GM18870 (cell line): ENCODE data around the gene PCDHB2.
"Not testable (repeated sequence)": the region's sequence is repeated elsewhere in the genome, so short reads cannot be mapped to it uniquely, and the experiment has no call there.

ENCODE experiments used
- ATAC-seq: cut with Tn5 transposase; IDR thresholded peaks from one replicate; pipeline ENCODE4 v1.9.1; 2021; ENCODE audit warnings: moderate library complexity; ENCODE audit not compliant: unreplicated experiment

The PCDHB2 gene

GRCh38 chr5:141135718-141136266, 41.4 kb downstream of the PCDHB2 start:
- no peak for ATAC-seq

GRCh38 chr5:141137346-141137745, 42.9 kb downstream of the PCDHB2 start:
- ATAC-seq, result not testable (repeated sequence)
